ENCODE data around the gene IZUMO3.

DNA sequence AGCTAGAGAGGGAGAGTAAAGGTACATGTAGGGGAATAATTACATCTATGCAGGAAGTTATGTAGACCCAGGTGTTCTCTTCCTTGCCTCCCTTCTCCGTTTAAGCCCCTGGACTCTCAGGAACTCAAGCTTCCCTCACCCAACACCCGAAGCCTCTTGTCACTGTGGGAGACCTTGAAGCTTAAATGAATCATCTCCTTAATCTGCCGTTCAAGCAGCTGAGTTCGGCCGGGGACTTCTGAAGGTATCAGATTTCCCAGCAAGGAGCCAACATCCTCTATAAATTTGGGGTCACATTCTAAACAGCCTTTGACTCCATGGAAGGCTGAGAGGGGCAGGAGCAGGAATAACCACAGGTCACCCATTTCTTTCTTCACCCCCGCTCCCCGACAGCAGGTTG lies 412 bp downstream of the IZUMO3 start:
- TF ChIP-seq, protein P1, sequence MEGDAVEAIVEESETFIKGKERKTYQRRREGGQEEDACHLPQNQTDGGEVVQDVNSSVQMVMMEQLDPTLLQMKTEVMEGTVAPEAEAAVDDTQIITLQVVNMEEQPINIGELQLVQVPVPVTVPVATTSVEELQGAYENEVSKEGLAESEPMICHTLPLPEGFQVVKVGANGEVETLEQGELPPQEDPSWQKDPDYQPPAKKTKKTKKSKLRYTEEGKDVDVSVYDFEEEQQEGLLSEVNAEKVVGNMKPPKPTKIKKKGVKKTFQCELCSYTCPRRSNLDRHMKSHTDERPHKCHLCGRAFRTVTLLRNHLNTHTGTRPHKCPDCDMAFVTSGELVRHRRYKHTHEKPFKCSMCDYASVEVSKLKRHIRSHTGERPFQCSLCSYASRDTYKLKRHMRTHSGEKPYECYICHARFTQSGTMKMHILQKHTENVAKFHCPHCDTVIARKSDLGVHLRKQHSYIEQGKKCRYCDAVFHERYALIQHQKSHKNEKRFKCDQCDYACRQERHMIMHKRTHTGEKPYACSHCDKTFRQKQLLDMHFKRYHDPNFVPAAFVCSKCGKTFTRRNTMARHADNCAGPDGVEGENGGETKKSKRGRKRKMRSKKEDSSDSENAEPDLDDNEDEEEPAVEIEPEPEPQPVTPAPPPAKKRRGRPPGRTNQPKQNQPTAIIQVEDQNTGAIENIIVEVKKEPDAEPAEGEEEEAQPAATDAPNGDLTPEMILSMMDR (IDR thresholded peaks at IDR 0.05; ENCODE audit: borderline replicate concordance, extremely low read depth, low read length, poor library complexity, severe bottlenecking): no peak
- TF ChIP-seq EZH2 (IDR thresholded peaks at IDR 0.05; ENCODE audit: borderline replicate concordance, low read depth, low read length, severe bottlenecking): no peak
